GM12872 (cell line): ENCODE data around the gene RIPOR3.

Source experiments
- TF ChIP-seq, protein P1 (sequence below): IDR thresholded peaks from 3 replicates; pipeline ENCODE4 v1.5.1; 2011; ENCODE audit warnings: low read depth, mild to moderate bottlenecking, low read length, moderate library complexity; ENCODE audit not compliant: insufficient read depth

RIPOR3 gene

DNA sequence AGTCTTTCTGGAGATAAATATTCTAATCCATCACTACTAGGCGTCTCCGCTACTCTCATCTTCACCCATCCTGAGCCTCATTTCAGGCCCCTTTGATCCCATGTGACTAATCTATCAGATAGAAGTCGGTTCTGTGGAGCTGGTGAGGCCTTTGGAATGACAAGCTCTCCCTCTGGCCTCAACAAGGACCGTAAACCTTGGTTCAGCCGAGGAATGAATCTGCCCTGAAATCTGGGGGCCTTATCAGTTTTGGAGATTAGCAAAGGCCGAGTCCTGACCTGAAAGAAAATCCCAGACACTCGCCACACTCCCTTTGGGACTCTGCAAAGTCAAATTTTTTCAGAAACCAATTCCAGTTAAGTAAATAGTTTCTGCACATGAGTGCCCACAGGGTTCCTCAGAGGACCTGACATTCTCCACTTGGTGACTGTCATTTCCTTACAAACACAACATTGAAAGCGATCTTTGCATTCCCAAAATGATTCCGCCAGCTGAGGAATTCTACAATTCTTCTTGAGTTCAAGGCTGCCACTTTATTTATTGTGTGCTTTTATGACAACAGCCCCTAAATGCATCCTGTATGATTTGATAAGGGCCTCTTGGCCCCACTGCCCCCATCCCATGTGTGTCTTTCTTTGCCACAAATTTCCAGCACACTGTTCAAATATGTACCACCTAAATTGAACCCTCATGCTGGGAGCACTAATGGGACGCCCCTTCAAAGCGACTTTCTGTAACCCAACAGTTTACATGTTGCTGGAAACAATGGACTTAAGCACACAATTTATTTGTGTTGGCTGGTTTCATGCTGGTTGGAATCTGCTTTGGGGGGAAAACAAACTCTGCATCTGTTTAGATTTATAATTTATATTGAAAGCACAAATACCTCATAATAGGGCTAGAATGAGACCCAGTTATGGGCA, 10.0 kb upstream of the RIPOR3 start:
- TF ChIP-seq, protein P1, sequence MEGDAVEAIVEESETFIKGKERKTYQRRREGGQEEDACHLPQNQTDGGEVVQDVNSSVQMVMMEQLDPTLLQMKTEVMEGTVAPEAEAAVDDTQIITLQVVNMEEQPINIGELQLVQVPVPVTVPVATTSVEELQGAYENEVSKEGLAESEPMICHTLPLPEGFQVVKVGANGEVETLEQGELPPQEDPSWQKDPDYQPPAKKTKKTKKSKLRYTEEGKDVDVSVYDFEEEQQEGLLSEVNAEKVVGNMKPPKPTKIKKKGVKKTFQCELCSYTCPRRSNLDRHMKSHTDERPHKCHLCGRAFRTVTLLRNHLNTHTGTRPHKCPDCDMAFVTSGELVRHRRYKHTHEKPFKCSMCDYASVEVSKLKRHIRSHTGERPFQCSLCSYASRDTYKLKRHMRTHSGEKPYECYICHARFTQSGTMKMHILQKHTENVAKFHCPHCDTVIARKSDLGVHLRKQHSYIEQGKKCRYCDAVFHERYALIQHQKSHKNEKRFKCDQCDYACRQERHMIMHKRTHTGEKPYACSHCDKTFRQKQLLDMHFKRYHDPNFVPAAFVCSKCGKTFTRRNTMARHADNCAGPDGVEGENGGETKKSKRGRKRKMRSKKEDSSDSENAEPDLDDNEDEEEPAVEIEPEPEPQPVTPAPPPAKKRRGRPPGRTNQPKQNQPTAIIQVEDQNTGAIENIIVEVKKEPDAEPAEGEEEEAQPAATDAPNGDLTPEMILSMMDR: no peak

DNA sequence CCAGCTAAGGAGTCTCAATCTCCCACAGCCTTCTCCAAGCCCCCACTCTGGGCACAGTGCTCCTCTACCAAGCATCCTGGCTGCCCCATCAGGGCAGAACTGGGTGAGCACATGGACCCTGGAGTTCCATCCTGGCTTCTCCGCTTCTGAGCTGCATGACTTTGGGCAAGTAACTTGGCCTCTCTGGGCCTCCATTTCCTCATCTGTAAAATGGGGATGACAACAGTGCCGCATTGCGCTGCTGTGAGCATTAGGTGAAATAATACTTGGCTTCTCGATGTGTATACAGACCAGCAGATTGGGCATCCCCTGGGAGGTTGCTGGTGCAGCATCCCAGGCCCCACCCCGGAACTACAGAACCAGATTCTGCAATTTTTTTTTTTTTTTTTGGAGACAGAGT, 8.3 kb upstream of the RIPOR3 start:
- TF ChIP-seq, protein P1: no peak

DNA sequence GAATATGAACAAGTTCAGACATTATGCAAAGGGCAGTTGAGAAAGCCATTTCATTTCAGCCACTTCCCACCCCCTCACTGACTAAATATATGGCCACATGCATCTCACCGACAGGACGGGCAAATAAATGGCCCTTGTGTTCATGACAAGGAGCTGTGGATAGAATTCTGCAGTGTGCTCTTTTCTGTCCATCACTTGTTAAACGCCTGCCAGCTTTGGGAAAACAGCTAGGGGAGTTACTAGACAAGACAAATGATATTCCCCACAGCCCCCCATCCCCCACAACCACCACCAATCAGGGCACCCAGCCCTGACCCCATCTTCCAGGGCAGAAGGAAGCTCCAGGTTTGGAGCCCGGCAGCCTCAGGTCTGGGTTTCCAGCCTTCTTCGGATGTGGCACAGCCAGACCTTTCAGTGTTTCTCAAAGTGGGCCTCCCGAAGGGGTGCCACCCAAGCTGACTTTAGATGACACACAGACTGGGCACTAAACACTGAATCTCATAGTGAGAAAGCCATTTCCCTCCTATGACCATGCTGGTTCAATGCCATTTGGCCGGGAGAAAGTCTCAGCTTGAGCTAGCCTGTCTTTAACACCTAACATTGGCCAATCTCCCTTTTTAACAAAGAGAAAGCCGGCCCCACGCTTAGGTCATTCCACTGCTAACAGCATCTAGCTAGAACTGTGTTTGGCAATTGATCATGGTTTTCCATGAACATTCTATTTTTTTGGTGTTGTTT, 4.0 kb upstream of the RIPOR3 start:
- TF ChIP-seq, protein P1: no peak

DNA sequence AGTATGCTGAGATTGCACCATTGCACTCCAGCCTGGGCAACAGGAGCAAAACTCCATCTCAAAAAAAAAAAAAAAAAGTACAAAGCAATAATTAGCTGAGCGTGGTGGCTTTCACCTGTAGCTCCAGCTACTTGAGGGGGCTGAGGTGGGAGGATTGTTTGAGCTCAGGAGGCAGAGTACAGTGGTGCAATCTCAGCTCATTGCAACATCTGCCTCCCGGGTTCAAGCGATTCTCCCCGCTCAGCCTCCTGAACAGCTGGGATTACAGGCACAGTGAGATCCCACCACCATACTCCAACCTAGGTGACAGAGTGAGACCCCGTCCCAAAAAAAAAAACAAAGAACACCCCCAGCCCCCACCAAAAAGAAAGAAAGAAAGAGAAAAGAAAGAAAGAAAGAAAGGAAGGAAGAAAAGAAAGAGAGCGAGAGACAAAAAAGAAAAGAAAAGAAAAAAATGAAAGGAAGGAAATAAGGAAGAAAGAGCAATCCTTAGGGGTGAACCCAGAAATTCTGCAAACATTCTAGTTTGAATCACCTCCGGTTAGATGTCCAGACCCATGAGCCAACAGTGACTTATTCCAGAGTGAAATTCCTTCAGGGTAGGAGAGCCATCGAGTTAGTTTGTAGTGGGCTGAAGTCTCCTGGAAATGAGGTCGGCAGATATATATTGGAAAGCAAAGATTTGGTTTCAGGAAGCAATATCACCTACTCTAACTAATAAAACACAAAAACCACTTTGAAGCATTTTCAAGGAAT, 3.2 kb upstream of the RIPOR3 start:
- TF ChIP-seq, protein P1: no peak

DNA sequence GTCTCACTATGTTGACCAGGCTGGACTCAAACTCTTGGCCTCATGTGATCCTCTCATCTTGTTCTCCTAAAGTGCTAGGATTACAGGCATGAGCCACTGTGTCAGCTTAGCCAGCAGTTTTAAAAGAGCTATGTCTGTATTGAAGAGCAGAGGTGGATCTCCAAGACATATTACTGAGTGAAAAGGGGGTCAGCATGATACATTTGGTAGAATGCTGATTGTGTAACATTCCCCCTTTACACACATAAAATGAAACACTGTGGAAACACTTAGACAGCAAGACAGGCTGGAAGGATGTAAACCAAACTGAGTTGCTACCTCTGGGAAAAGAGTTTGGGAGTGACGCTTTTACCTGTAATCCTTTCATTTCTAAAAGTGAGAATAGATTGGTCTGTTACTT, 1.7 kb upstream of the RIPOR3 start:
- TF ChIP-seq, protein P1: no peak

DNA sequence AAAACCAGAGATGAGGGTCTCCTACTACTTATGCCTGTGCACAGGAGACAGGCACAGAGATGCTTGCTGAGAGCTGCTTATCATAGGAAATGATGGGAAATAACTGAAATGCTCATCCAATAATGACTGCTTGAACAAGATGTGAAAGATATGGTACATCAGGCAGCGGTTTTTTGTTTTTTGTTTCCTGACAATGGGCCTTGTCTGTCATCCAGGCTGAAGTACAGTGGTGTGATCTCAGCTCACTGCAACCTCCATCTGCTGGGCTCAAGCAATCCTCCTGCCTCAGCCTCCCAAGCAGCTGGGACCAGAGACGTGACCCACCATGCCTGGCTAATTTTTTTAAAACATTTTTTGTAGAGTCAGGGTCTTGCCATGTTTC, 1.2 kb upstream of the RIPOR3 start:
- TF ChIP-seq, protein P1: no peak
